ENCODE results near the gene SMAP1. TPM values are rescaled to one million over a fixed set of nuclear protein-coding genes. Genes with fewer than 3 reads are reported as not detected.

SMAP1 gene
- total RNA-seq, 1 donor from 2014 or later: 33.3 TPM

DNA sequence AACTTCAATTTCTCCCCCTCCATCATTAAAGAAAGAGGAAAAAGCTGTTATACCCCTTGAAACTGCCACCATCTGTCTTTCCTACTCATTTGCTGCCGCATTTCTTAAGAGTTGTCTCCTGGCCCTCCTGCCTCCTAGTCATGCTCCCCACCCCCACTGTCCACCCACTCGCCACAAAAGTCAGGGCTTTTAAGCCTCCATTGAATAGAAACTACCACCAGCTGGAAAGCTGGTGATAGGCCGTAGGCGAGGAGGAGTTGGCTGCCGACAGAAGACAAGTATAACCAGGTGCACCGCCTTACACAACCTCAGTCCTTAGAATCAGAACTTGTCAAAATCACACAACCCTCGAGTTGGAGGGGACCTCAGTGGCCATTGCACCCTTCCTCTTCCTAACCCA, 221.6 kb downstream of the SMAP1 start:
- peaks cover 2% of the 10 kb centered on the region for H3K9me3 Mint-ChIP-seq (ENCODE audit: unreplicated experiment)
- DNase-seq: no peak
- peaks cover 17% of the 10 kb centered on the region for H3K4me1 Mint-ChIP-seq (ENCODE audit: low read depth, unreplicated experiment)
- H3K27ac Mint-ChIP-seq (ENCODE audit: unreplicated experiment): no peak overlapping the region
- no peaks in the 10 kb centered on the region for H3K36me3 Mint-ChIP-seq (ENCODE audit: unreplicated experiment)
- H3K27me3 Mint-ChIP-seq (ENCODE audit: unreplicated experiment): no peaks in the 10 kb centered on the region
- H3K4me3 Mint-ChIP-seq (ENCODE audit: unreplicated experiment): no peak overlapping the region
- TF ChIP-seq, protein P1, sequence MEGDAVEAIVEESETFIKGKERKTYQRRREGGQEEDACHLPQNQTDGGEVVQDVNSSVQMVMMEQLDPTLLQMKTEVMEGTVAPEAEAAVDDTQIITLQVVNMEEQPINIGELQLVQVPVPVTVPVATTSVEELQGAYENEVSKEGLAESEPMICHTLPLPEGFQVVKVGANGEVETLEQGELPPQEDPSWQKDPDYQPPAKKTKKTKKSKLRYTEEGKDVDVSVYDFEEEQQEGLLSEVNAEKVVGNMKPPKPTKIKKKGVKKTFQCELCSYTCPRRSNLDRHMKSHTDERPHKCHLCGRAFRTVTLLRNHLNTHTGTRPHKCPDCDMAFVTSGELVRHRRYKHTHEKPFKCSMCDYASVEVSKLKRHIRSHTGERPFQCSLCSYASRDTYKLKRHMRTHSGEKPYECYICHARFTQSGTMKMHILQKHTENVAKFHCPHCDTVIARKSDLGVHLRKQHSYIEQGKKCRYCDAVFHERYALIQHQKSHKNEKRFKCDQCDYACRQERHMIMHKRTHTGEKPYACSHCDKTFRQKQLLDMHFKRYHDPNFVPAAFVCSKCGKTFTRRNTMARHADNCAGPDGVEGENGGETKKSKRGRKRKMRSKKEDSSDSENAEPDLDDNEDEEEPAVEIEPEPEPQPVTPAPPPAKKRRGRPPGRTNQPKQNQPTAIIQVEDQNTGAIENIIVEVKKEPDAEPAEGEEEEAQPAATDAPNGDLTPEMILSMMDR (IDR thresholded peaks at IDR 0.05; ENCODE audit: partially characterized antibody, unreplicated experiment): no peak

DNA sequence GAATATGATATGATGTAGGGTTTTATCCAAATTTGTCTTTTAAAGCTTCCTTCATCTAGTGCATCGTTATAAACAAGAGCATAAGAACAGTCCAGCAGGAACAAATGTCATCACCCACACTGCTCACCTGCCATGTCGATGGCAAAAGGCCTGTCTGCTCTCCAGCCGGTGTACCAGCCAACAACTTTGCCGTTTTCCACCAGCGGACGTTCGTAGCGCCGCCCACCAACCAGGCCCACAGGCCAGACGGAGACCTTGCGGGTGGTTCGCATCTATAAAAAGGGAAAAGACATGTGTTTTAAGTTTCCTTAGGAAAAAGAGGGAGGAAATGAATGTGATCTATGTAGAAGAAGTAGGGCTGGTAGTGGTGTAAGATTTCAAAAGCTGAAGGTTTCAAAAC, 226.3 kb downstream of the SMAP1 start:
- H3K9me3 Mint-ChIP-seq (ENCODE audit: unreplicated experiment): peaks cover 3% of the 10 kb centered on the region
- peaks cover 14% of the 10 kb centered on the region for H3K4me1 Mint-ChIP-seq (ENCODE audit: low read depth, unreplicated experiment)
- no peak for DNase-seq
- H3K27ac Mint-ChIP-seq (ENCODE audit: unreplicated experiment): no peak overlapping the region
- TF ChIP-seq, protein P1 (IDR thresholded peaks at IDR 0.05; ENCODE audit: partially characterized antibody, unreplicated experiment): no peak
- H3K27me3 Mint-ChIP-seq (ENCODE audit: unreplicated experiment): no peaks in the 10 kb centered on the region
- H3K36me3 Mint-ChIP-seq (ENCODE audit: unreplicated experiment): no peaks in the 10 kb centered on the region
- H3K4me3 Mint-ChIP-seq (ENCODE audit: unreplicated experiment): no peak overlapping the region

DNA sequence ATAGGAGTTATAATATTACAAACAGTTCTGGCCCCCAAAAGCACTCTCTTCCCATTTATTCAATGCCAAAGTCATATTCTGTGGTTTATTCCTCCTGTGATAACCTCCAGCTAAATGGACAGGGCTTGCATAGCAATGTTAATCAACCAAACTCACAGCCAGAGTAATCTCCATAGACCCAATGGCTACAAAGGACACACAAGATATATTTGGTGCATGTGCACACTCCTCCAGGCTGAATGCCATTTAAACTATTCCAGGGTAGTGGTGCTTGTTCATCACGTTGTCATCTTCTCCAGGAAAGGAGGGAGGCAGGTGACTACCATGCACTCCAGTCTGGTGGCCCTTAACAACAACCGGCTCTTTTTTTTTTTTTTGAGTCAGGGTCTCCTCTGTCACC, 232.4 kb downstream of the SMAP1 start:
- no peak overlapping the region for H3K4me3 Mint-ChIP-seq (ENCODE audit: unreplicated experiment)
- H3K27ac Mint-ChIP-seq (ENCODE audit: unreplicated experiment): no peak overlapping the region
- H3K4me1 Mint-ChIP-seq (ENCODE audit: low read depth, unreplicated experiment): no peaks in the 10 kb centered on the region
- no peak for DNase-seq
- TF ChIP-seq, protein P1 (IDR thresholded peaks at IDR 0.05; ENCODE audit: partially characterized antibody, unreplicated experiment): no peak
- H3K27me3 Mint-ChIP-seq (ENCODE audit: unreplicated experiment): no peaks in the 10 kb centered on the region
- H3K36me3 Mint-ChIP-seq (ENCODE audit: unreplicated experiment): no peaks in the 10 kb centered on the region
- H3K9me3 Mint-ChIP-seq (ENCODE audit: unreplicated experiment): no peaks in the 10 kb centered on the region

DNA sequence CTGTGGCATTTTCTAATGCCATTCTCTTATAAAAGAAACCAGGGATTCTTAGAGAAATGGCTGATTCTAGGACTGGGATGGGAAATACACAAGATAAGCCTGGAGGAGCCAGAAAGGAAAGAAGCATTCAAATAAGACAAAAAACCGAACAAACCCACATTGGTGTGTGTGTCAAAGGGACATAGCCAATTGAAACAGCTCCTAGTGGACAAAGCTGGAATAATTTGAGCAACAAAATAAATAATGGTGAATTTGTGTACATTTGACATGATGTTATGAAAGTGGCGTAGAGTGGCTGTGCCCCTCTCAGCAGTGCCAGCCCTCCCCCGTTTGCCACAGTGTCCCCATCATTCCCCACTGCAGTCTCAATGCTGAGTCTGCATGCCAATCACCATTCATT, 233.6 kb downstream of the SMAP1 start:
- H3K4me1 Mint-ChIP-seq (ENCODE audit: low read depth, unreplicated experiment): no peaks in the 10 kb centered on the region
- H3K36me3 Mint-ChIP-seq (ENCODE audit: unreplicated experiment): no peaks in the 10 kb centered on the region
- no peak overlapping the region for H3K4me3 Mint-ChIP-seq (ENCODE audit: unreplicated experiment)
- no peak overlapping the region for H3K27ac Mint-ChIP-seq (ENCODE audit: unreplicated experiment)
- H3K9me3 Mint-ChIP-seq (ENCODE audit: unreplicated experiment): no peaks in the 10 kb centered on the region
- no peak for DNase-seq
- TF ChIP-seq, protein P1 (IDR thresholded peaks at IDR 0.05; ENCODE audit: partially characterized antibody, unreplicated experiment): peak; percentile 75
- no peaks in the 10 kb centered on the region for H3K27me3 Mint-ChIP-seq (ENCODE audit: unreplicated experiment)

DNA sequence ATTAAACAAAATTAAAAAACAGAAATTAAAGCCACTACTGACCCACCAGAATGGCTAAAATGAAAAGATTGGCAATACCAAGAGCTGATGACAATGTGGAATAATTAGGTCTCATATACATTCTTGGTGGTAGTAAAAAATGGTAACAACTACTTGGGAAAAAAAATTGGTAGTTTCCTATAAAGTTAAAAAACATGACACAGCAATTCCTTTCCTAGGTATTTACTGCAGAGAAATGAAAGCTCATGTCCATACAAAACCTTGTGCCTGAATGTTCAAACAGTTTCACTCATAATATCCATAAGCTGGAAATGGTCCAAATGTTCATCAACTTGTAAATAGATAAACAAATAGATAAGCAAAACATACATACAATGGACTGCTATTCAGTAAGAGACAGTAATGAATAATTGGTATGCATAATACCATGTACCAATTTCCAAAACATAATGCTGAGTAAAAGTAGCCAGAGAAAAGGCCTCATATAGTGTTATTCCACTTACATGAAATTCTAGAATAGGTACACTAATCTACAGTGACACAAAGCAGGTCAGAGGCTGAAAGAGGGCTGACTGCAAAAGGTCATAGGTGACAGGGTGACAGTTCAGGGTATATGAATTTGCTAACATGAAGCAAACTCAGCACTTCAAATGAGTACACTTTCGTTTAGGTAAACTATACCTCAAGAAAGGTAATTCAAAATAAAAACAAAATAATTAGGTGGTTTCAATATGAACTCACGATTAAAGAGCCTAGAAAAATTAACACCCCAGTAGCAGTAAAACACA, 236.2 kb downstream of the SMAP1 start:
- no peaks in the 10 kb centered on the region for H3K36me3 Mint-ChIP-seq (ENCODE audit: unreplicated experiment)
- H3K9me3 Mint-ChIP-seq (ENCODE audit: unreplicated experiment): no peaks in the 10 kb centered on the region
- H3K4me1 Mint-ChIP-seq (ENCODE audit: low read depth, unreplicated experiment): no peaks in the 10 kb centered on the region
- TF ChIP-seq, protein P1 (IDR thresholded peaks at IDR 0.05; ENCODE audit: partially characterized antibody, unreplicated experiment): no peak
- no peak overlapping the region for H3K27ac Mint-ChIP-seq (ENCODE audit: unreplicated experiment)
- DNase-seq: no peak
- no peak overlapping the region for H3K4me3 Mint-ChIP-seq (ENCODE audit: unreplicated experiment)
- H3K27me3 Mint-ChIP-seq (ENCODE audit: unreplicated experiment): no peaks in the 10 kb centered on the region

Data from glutamatergic neuron (in vitro differentiated cells).